Measurements from ENCODE around the gene AP4M1.

The AP4M1 gene

DNA sequence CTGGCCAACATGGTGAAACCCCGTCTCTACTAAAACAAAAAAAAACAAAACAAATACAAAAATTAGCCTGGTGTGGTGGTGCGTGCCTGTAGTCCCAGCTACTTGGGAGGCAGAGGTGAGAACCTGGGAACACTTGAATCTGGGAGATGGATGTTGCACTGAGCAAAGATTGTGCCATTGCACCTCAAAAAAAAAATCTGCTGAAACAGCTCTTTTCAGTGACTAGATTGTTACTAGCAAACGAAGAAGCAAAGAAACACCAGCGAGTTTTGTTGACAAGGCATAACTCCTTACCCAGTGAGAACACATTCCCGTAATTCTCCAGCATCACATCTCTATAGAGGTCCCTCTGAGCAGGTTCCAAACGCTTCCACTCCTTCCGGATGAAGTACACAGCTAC, 26.6 kb upstream of the AP4M1 start:
- TF ChIP-seq CTCF (IDR thresholded peaks at IDR 0.05; ENCODE audit: control insufficient read depth, insufficient read depth, low read depth, low read length, missing control alignments) = no peak
- DNase-seq (ENCODE audit: low read depth) = no peak
- H3K4me3 ChIP-seq (ENCODE audit: control insufficient read depth, low read depth, low read length) = no peak overlapping the region

DNA sequence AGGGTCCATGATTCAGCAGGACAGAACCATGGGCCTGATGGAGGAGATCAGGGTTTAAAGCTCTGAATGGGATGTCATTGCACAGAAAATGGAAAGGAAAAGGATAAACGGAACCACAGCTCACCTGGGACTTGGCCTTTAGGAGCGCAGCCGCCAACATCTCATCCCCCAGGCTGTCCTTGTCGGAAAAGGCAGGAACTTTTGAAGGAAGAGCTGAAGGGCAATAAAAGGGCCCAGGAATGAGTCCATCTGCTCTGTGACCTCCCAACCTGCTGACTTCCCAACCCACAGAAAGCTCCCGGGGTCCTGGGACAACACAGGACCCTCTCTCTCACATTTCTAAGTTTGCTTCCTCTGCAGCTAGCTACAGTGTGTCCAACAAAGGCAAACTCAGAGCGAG, 26.0 kb upstream of the AP4M1 start:
- TF ChIP-seq CTCF (IDR thresholded peaks at IDR 0.05; ENCODE audit: control insufficient read depth, insufficient read depth, low read depth, low read length, missing control alignments) = no peak
- DNase-seq (ENCODE audit: low read depth) = no peak
- no peak overlapping the region for H3K4me3 ChIP-seq (ENCODE audit: control insufficient read depth, low read depth, low read length)

- no peak for DNase-seq (ENCODE audit: low read depth)
- TF ChIP-seq CTCF (IDR thresholded peaks at IDR 0.05; ENCODE audit: control insufficient read depth, insufficient read depth, low read depth, low read length, missing control alignments) = no peak
- H3K4me3 ChIP-seq (ENCODE audit: control insufficient read depth, low read depth, low read length) = no peak overlapping the region
These were observed 24.2 kb upstream of the AP4M1 start for GRCh38 chr7:100077205-100077604.

- TF ChIP-seq CTCF (IDR thresholded peaks at IDR 0.05; ENCODE audit: control insufficient read depth, insufficient read depth, low read depth, low read length, missing control alignments) = no peak
These were observed 22.4 kb upstream of the AP4M1 start for GRCh38 chr7:100079024-100079560.

GRCh38 chr7:100080907-100081534, 20.4 kb upstream of the AP4M1 start:
- H3K4me3 ChIP-seq (ENCODE audit: control insufficient read depth, low read depth, low read length) = peak overlapping the region; percentile 99
- no peak for TF ChIP-seq CTCF (IDR thresholded peaks at IDR 0.05; ENCODE audit: control insufficient read depth, insufficient read depth, low read depth, low read length, missing control alignments)
- DNase-seq (ENCODE audit: low read depth) = no peak

More at GRCh38 chr7:100079024-100079560, 22.4 kb upstream of the AP4M1 start:
- no peak for DNase-seq (ENCODE audit: low read depth)
- H3K4me3 ChIP-seq (ENCODE audit: control insufficient read depth, low read depth, low read length) = no peak overlapping the region

- peak within 1 kb of the TSS; percentile 99 for H3K4me3 ChIP-seq (ENCODE audit: control insufficient read depth, low read depth, low read length)
- TF ChIP-seq CTCF (IDR thresholded peaks at IDR 0.05; ENCODE audit: control insufficient read depth, insufficient read depth, low read depth, low read length, missing control alignments) = peak; percentile 88
- peak; percentile 97 for DNase-seq (ENCODE audit: low read depth)
These were observed 19.8 kb upstream of the AP4M1 start, which contains the start of gene ZNF3 for GRCh38 chr7:100081535-100082102. TSS of gene ZNF3 (minus strand) at chr7:100081723. CDS start at chr7:100077357, 4,366 bp downstream.

Data from AG09309 (cell line).